Kidney epithelial cell (primary cell): ENCODE measurements around the gene EIPR1. TPM values are rescaled to one million over a fixed set of nuclear protein-coding genes. Genes with fewer than 3 reads are reported as not detected.

ENCODE experiments used
- DNase-seq: peaks from one replicate; pipeline ENCODE4 v3.0.0-alpha.2; 2010; ENCODE audit warnings: low read depth
- H3K27me3 ChIP-seq: 2 replicates; pipeline ENCODE4 v1.6.0; 2011; ENCODE audit warnings: low read length; ENCODE audit not compliant: control insufficient read depth, insufficient read depth
- H3K36me3 ChIP-seq: 2 replicates; pipeline ENCODE4 v1.5.1; 2011; ENCODE audit warnings: low read length; ENCODE audit not compliant: control insufficient read depth, insufficient read depth
- H3K4me3 ChIP-seq: 2 replicates; pipeline ENCODE4 v1.5.1; 2011; ENCODE audit warnings: low read depth, mild to moderate bottlenecking, control low read depth, low read length
- total RNA-seq: library from RNA; depleted of rRNA; stranded (reverse); fragments of >200 nt; gene quantifications from 2 replicates; pipeline ENCODE4 v1.2.3, GENCODE V29; 2015
- TF ChIP-seq, protein P1 (sequence below): IDR thresholded peaks from 2 replicates; pipeline ENCODE4 v1.5.1; 2011; ENCODE audit warnings: mild to moderate bottlenecking, moderate library complexity, low read length, control low read depth, inconsistent platforms; ENCODE audit not compliant: insufficient read depth, poor library complexity, severe bottlenecking

The EIPR1 gene
- total RNA-seq, 1 donor from 2014 or later = 67.2 TPM

GRCh38 chr2:3248754-3249475 is 128.7 kb downstream of the EIPR1 start:
- H3K4me3 ChIP-seq = no peak overlapping the region
- H3K36me3 ChIP-seq = no peaks in the 10 kb centered on the region
- H3K27me3 ChIP-seq = no peaks in the 10 kb centered on the region
- no peak for DNase-seq
- TF ChIP-seq, protein P1, sequence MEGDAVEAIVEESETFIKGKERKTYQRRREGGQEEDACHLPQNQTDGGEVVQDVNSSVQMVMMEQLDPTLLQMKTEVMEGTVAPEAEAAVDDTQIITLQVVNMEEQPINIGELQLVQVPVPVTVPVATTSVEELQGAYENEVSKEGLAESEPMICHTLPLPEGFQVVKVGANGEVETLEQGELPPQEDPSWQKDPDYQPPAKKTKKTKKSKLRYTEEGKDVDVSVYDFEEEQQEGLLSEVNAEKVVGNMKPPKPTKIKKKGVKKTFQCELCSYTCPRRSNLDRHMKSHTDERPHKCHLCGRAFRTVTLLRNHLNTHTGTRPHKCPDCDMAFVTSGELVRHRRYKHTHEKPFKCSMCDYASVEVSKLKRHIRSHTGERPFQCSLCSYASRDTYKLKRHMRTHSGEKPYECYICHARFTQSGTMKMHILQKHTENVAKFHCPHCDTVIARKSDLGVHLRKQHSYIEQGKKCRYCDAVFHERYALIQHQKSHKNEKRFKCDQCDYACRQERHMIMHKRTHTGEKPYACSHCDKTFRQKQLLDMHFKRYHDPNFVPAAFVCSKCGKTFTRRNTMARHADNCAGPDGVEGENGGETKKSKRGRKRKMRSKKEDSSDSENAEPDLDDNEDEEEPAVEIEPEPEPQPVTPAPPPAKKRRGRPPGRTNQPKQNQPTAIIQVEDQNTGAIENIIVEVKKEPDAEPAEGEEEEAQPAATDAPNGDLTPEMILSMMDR = no peak

DNA sequence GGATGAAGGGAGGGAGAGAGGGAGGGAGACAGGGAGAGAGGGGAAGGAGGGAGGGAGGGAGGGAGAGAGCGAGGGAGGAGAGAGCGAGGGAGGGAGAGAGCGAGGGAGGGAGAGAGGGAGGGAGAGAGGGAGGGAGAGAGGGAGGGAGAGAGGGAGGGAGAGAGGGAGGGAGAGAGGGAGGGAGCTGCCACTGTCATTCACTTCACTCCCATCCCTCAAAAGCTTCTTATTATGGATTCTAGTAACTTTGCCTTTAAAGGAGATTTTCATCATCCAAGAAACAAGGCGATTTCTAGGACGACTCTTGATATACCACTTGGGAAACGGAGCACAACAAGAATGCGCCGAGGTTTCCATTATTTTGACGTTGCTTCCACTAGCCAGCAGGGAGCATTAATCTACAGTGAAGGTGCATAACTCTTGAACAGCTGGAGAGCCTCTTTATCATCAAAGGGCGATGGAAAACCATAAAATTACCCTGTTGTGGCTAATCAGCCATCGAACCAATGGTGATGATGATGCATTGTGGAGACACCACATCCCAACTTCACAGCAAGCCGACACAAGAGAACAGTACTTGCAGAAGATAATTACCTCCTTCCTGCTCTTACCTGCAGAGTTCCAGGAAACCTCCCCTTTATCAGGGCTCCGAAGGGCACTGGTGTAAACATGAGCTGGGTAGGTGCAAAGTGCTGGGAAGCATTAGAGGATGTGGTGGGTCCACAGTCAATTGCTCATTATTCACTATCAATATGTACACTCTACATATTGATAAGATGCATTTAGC is 130.5 kb downstream of the EIPR1 start:
- H3K36me3 ChIP-seq = no peaks in the 10 kb centered on the region
- no peak overlapping the region for H3K4me3 ChIP-seq
- DNase-seq = no peak
- TF ChIP-seq, protein P1 = no peak
- H3K27me3 ChIP-seq = no peaks in the 10 kb centered on the region

- no peaks in the 10 kb centered on the region for H3K36me3 ChIP-seq
- H3K27me3 ChIP-seq = no peaks in the 10 kb centered on the region
- DNase-seq = no peak
- TF ChIP-seq, protein P1 = no peak
- no peak overlapping the region for H3K4me3 ChIP-seq
Observed at GRCh38 chr2:3246406-3246805, 131.2 kb downstream of the EIPR1 start.

DNA sequence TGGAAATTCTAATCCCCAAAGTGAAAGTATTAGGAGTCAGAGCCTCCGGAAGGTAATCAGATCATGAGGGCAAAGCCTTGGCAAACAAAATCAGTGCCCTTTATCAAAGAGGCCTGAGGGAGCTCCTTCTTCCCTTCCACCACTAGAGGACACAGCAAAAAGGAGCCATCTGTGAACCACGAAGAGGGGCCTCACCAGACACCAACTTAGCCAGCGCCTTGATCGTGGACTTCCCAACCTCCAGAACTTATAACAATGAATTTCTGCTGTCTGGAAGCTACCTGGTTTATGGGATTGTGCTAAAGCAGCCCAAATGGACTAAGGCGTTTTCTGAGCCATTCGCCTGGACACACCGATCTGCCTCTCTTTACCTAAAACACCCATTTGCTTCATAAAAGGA is 133.1 kb downstream of the EIPR1 start:
- no peak for DNase-seq
- no peak overlapping the region for H3K4me3 ChIP-seq
- TF ChIP-seq, protein P1 = no peak
- no peaks in the 10 kb centered on the region for H3K36me3 ChIP-seq
- H3K27me3 ChIP-seq = no peaks in the 10 kb centered on the region

GRCh38 chr2:3243804-3244203 is 133.8 kb downstream of the EIPR1 start:
- TF ChIP-seq, protein P1 = no peak
- Histone ChIP-seq H3K4me3 (no peak overlapping the region), H3K36me3 (no peaks in the 10 kb centered on the region), H3K27me3 (no peaks in the 10 kb centered on the region)
- DNase-seq = no peak
